Smooth muscle cell of the brain vasculature (primary cell): Measurements from ENCODE around the gene CELF2.

Experiments
- DNase-seq: peaks from one replicate; pipeline ENCODE4 v3.0.0-alpha.2; 2012; ENCODE audit warnings: low read depth, low spot score

CELF2 gene

DNA sequence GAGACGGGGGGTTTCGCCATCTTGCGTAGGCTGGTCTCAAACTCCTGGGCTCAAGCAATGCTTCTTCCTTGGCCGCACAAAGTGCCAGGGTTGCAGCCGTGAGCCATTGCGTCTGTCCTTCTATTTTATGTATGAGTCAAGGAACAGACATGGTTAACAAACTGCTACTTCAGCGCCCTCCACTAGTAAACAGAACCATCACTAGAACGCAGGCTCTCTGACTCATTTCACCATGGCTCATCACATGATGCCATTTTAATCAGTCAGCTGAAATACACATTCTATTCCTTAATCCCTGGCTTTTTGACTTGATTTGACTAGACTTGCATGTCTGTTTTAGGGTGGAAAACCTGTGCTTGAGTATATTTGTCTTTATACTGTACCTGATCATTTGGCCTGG, 41.3 kb downstream of the CELF2 start:
- no peak for DNase-seq

DNA sequence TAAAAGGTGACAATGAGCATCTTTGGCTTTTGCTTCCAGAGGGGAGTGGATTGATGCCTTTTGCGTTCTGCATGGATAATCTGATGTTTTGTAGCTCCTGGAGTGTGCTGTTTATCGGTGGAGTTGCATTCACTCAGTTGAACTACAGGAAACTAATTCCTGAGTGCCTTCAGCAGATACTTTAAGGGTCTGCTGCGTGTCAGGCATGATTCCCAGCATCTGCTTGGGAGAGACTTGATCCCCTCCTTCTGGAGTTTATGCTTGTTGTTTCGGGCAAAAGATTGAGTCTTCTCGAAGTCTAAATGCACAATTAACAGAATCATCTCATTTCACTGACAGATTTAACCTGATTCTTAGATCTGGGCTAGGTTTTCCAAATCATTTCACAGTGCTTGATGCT, 46.2 kb downstream of the CELF2 start:
- no peak for DNase-seq

DNA sequence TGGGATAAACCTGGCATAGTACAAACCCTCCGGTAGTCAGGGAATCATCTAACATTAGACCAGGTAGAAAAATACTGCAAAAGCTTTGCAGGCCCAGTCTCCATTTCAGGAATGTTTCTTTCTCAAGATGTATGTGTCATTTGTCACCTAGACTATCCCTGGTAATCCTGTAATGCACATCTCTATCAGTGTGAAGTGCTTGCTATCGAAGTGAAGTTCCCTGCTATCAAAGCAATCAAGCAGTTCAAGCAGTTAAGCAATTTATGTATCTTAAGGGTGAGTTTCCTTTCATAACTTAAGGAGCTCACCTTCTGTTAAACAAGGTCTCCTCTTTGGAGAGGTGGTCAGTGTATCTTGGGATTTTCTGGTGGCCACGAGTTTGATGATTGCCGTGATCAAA, 47.2 kb downstream of the CELF2 start:
- no peak for DNase-seq

DNA sequence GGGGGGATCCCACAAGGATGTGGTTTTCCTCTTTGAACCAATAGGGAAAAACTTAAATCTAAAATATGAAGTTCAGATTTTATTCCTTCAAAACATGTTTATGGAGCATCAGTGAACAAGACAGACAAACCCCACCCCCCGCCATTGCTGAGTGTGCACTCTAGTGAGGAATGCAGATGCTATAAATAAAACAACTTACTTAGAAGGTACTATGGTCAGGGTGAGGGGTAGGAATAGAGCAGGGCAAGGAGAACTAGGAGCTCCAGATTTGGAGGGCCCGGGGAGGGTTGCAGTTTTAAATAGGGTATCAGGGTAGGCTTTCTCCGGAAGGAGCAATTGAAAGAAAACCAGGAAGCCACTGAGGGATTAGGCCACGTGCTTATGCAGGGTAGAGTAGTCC, 47.9 kb downstream of the CELF2 start:
- DNase-seq = no peak

DNA sequence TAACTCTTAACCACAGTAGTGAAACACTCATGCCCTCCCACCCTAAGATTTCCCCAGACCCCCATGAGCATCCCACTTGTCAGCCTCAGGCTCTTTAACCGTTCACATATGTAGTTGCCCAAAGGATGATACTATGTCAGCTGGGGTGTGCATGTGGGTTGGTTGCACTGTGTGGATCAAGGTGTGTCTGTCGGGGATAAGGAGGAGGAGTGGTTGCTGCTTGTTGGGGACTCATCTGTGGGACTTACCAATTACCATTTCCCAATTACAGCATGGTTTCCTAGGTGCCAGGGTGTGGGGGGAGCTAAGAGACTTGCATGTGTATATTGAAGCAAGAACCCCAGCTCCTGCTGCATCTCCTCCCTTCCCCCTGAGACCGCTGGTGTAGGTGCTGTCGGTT, 48.8 kb downstream of the CELF2 start:
- no peak for DNase-seq

DNA sequence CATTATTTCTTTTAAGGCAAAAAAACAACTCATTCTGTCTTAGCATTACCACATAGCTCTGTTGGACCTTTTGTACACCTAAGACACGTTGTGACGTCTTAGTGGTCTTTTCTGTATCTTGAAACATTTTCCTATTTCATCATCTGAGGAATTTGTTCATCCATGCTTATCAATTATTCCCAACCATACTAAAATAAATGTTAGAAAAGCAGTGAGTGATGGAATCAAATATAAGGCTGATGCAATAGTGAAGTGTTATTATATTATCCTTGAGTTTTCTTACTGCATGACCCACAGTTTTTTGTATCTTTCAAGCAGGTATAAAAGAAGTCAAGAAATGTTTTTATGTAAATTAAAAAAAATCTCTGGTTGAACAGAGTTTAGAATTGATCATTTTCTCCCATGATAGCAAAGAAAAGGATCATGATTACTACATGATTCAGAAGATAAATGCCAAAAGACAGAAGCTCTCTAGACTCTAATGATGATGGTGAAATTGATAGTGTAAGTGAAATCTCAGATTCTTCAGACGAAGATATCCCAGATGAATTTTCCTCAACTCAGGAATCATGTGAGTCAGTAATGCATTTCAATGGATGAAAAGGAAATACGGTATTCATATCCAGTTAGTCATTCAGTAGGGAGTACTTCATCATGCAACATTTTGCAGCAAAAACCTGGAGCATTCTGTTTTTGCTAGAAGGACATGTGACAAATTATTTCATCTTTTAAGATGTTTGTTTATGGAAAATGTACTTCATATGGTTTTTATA, 51.4 kb downstream of the CELF2 start:
- no peak for DNase-seq

DNA sequence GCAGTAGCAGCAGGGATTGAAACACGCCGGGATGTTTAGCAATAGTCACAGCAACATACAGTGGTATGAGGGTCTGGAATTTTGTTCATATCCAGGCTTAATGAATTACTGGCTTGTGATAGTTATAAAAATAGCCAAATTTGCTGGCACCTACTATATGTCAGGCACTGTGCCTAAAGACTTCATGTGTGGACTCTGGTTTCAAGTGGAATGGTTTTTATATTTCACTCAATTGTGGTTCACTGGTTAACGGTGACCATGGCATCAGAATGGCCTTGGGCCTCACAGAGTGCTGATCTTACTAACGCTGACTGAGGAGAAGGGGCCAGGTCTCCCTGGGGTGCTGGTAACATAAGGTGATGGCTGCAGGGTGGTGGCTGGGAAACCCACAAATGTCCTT, 55.7 kb downstream of the CELF2 start:
- no peak for DNase-seq

DNA sequence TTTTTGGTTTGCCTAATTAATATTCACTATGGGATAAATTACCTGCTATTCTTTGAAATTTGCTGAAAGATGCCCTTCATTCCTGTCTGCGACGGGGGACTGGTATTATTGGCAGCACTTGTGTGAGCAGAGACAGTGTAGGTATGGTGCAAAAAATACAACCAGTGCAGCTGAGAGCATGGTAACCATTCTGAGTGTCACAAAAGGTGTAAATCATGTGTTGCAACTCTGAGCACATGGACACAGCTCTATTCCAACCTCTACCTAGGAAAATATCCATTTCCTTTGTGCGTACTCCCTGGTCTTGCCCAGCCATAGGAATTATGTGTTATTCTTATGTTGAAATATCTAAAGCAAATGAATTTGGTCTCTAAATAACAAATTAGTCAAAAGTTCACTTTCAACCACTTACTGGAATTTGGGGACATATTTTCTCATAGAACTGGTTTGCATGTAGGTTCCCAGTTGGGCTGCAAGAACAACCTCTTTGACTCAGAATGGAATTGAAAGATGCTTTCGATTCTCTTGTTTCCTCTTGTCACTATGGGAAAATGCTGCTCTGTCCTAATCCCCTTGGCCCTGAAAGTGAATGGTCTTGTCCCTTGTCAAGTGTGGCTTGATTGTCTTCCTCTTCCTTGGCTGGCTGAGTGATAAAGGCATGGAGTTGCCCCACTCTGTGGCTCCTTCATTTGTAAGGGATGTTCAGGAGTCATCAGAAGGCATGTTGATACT, 57.0 kb downstream of the CELF2 start:
- DNase-seq = no peak

DNA sequence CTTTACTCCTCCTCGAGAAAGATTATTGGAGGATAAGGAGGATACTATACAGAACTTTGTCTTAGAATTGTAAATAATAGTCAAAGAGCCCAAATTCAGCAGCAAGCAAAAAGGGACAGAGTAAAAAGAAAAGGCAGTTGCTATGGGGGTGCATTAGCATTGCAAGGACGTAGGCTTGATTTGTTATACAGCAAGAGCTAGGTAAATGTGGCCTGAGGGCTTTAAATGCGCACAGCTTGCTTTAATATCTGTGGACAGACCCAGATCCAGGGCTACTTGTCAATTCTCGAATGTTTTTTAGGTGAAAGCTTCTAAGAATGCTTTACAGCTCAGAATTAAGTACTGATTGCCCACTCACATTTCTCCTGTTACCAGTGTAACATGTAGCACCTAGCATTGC, 58.5 kb downstream of the CELF2 start:
- DNase-seq = no peak

DNA sequence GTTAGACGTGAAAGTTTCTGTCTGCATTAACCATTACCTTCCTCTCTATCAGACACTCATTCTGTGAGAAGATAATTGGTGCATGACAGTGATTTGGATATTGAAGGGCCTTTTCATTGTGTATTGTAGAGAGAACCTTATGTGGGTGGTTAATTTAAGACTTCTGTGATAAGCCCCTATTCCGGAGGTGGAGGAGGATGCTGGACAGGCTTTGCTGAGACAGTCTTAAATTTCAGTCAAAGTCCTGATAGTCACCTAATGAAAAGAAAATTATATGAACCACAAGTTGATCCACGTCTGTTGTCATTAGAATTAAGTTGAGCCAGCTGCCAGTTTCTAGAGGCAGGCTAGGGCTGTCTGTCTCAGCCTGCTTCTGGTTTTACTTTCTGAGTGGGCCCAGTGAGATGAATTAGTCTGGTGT, 62.9 kb downstream of the CELF2 start:
- no peak for DNase-seq

DNA sequence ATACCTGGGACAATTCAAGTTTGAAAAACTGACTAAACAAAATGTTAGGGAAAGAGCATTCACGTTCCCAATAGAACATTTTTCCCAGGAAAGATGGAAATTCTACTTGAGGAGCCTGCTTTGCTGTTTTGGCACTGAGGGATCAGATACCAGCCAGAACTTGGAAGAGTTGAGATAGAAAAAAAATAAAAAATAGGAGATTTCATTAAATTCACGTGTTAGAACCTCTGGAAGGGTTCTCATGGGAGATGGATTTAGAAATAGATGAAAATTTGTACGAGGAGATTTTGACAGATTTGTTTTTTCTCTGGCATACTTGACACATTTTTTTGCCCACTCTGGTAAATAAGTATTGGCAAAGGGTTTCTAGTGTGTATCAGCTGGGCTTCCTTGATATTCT, 63.7 kb downstream of the CELF2 start:
- no peak for DNase-seq

DNA sequence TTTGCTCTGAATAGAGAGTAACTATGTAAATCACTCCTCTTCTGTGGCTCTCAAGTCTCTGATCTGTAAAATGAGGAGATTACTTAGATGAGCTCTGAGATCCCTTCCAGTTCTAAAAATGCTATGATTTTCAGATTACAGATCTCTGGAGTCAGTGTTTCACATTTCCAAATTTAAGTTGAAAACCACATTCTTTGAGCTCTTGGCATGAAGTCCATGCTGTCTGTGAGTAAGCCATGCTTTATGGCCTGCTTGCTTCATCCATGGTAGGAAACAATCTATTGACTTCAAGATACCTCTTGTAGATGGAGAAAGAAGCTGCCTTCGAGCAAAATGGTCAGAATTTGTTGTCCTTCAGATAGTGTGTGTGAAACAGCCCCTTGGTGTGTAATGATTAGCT, 64.9 kb downstream of the CELF2 start:
- DNase-seq = no peak

DNA sequence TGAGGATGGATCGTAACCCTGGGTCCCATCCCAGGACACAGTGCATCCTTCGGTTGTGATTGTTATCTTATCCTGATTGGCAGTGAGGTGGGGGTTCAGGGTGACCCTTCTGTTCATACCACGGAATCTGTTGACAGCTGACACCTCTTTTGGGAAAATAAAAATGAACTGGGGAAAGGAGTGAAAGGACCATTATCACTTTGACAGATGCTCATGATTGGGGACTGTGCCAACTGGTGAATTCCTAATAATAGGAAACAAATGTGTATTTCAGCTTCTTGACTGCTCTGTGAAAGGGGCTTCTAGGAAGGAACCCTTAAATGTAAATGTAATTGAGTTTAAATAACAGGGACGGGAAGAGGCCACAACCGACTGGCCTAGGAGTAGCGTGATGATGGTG, 65.4 kb downstream of the CELF2 start:
- no peak for DNase-seq

DNA sequence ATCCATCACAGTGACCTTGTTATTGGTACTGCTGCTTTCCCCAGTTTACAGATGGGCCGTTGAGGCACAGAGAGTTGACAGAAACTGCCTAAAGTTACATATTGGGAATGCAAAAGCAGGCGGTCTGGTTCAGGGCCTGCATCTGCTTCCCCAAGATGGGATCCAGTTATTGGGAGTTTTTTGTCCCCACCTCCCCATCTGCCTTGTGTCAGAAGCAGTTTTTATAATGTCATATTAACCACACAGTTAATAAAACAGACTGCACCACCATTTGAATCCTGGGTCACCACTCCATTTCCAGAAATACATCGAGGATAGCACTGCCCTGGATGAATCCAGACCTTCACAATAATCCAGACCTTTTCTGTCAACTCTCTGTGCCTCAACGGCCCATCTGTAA, 67.9 kb downstream of the CELF2 start:
- DNase-seq = no peak

DNA sequence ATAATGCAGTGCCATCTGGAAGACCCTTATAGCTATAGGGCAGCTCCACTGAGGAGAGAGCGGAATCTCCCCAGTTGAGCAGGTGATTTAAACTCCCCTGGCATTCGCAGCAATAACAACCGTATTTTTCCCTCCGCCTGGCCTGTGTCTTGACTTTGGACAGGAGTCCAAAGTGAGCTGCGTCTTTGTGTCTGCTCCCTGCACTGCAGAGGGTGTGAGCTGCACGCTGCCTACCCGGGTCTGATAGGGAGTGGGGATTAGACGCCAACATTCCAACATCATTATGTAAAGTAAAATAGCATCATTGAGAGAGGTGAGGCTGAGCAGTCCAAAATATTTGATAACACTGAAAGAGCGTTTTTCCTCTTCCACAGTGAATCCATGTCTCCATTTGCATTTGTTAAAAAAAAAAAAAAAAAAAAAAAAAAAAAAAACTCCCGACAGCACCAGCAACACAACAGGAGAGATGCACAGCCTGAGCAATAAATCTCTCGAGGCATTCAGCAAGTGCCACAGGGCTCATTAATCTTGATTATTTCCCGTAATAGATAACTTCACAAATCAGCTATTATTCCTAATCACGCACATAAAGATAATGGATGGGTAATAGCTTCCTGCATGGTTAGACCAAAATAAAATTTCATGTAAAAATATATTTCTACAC, 68.6 kb downstream of the CELF2 start:
- no peak for DNase-seq

DNA sequence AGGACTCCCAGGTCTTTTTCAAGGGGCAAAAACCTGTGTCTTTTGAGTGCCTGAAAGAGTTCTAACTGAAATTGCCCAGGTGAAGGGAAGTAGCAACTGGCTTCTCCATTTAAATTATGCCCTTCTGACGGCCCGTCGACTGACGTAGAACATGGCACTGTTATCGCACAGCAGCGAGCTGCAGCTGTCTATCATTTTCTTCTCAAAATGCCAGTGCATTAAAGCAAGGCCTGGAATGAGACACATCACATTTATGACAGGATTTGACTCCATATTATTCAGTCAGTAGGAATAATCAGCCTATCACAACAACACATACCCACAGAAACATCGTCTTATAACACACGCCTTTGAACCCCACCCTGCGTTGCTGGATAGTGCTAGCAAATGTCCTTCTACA, 69.7 kb downstream of the CELF2 start:
- no peak for DNase-seq

DNA sequence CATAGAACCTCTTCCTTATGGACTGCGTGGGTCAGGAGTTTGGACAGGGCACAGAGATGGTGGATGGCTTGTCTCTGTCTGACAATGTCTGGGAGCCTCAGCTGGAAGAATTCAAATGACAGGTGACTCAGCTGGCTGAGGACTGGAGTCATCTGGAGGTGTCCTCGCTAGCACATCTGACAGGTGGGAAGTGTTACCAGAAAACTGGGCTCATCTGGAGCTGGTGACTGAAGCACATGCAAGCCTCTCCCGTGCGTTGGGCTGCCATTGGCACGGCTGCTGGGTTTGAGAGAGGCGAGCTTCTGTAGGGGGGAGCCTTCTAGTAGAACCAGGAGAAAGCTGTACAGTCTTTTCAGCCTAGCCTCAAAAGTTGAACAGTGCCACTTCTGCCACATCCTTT, 71.0 kb downstream of the CELF2 start:
- no peak for DNase-seq

DNA sequence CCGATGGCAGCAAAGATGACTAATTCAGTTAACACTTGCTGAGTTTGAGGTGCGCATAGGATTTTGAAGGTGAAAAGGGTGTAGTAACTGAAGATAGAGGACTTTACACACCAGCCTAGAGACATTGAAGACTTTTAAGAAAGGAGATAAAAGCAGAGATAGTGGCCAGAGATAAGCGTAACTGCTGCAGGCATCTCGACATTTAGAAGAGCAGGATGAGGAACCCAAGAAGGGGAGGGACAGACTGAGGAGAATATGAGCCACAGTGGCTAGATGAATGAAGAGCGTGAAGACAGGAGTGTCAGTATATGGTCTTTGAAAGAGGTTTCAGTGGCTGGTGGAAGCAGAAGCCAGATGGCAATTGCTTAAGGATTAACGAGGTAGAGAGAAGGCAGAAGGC, 71.6 kb downstream of the CELF2 start:
- no peak for DNase-seq

DNA sequence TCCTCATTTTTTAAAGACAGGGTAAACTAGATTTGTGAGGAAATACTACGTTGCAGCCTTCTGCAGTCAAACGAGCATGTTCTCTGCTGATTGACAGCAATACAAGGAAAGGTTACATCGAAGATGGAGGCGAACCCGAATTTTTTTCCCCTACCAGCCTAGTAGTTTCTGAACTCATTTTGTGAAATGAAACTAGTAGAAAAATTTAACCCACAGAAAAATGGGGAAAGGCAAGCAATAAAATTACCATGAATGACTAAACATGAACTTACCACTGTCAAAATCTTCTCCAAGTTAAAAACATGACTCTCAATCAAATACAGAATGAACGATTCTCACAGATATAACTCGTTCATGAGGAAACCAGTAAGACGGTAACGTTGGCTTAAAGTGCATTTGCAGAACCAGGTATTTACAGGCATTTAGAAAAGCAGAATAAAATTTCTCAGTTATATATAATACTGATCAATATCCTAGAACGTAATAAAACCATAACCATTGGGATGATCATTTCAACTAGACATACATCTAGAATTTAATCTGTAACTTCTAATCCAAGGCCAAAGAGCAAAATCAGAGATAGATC, 73.9 kb downstream of the CELF2 start:
- no peak for DNase-seq

DNA sequence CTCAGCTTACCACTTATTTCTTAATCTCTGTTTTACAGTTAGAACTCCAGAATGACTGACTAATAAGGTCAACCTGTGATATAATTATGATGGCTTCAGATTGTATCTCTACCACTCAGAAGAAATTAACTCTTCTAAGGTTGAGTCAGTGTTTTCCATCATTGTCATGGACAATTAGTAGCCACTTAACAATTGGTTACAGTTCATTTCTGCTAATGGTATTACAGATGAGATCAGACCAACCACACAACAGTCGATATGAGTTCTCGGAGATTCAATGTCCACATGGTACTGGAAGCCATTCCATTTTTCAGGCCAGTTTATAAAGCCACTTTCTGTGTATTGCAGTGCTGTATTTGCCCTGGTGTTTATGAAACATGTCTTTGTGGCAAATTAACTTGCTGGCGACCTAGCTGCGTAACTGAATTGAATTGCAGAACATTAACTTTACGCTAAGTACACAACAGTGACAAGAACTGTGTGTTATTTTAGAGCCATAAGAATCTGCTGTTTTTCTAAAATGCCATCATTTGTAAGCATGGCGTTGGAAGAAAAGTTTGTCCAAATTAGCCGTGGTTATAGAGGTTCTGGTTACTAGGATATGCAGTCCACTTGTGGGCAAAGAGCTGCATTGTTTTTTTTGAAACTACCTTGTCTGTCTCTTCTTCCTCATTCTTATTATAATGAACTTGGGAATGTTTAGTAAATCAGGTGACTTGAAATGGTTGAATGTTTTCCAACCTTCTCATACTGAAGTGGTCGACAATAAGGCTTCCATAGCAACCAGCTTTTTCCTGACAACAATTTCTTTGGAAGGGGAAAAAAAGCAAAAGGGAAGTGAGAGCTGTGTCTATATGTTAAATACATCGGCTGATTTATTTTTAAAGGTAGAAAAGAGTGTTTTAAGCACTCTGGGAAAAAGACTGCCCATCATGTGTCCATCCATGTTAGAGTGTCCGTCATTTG, 76.4 kb downstream of the CELF2 start:
- DNase-seq = no peak

DNA sequence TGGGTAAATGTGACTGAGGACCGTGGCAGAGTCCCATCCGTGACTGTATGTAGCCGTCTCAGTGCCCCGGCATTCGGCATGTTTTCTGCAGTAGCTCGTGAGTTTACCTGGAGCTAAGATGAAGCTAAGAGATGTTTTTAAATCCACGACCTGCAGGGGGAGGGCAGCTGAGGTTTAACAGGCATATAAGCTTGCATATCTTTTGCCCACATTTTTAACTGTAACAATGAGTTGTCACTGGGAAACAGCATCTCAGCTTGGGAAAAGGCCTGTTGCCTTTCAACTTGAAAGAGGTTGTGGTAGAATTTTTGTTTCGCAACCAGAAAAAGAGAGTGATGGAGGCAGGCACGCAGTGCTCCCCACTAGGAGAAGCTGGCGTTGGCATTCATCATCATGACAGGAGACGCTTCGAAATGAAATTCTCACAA, 77.7 kb downstream of the CELF2 start:
- DNase-seq = no peak
